Transverse colon (tissue), 4 donors: Measurements from ENCODE around the gene RANBP6. TPM values are rescaled to one million over a fixed set of nuclear protein-coding genes. Genes with fewer than 3 reads are reported as not detected.
"Not testable (repeated sequence)": the region's sequence is repeated elsewhere in the genome, so short reads cannot be mapped to it uniquely, and the experiment has no call there.

Source experiments
- DNase-seq: peaks from one replicate; pipeline ENCODE4 v3.0.0-alpha.2; 2019
- H3K27ac ChIP-seq, 4 donors: fragments of 200-600 bp; sonication (generic); 2 replicates each; pipeline ENCODE4 v1.5.1; 2016 to 2018; ENCODE audit warnings: inconsistent platforms in 4 of 4
- H3K27me3 ChIP-seq: fragments of 200-600 bp; sonication (generic); 2 replicates; pipeline ENCODE4 v1.5.1; 2017; ENCODE audit warnings: inconsistent platforms
- H3K36me3 ChIP-seq, 4 donors: fragments of 200-600 bp; sonication (generic); 2 replicates each; pipeline ENCODE4 v1.5.1; 2017 to 2019; ENCODE audit warnings: inconsistent platforms in 4 of 4
- H3K4me1 ChIP-seq, 4 donors: fragments of 200-600 bp; sonication (generic); 2 replicates each; pipeline ENCODE4 v1.5.1; 2017 to 2020; ENCODE audit warnings: inconsistent platforms in 4 of 4
- H3K4me3 ChIP-seq, 4 donors: fragments of 200-600 bp; sonication (generic); 1 replicate in 1 of 4; 2 replicates in 3 of 4; pipeline versions ENCODE4 v1.5.1 to v1.6.1; 2017 to 2019; ENCODE audit warnings: inconsistent platforms in 4 of 4
- H3K9me3 ChIP-seq, 2 donors: fragments of 200-600 bp; sonication (generic); 2 replicates each; pipeline ENCODE4 v1.5.1; 2017 to 2019; ENCODE audit warnings: inconsistent platforms in 2 of 2
- EP300 ChIP-seq: sonication (generic); formaldehyde crosslinking; IDR thresholded peaks from one replicate; pipeline ENCODE4 v1.6.1; 2017; ENCODE audit warnings: antibody characterized with exemption, low read depth
- POLR2A ChIP-seq: fragments of 450-650 bp; IDR thresholded peaks from one replicate; pipeline ENCODE4 v1.6.1; 2016; ENCODE audit warnings: antibody characterized with exemption, mild to moderate bottlenecking, moderate library complexity
- POLR2AphosphoS5 ChIP-seq, 3 donors: sonication (generic); formaldehyde crosslinking; IDR thresholded peaks; one replicate each; pipeline ENCODE4 v1.6.1; 2016; ENCODE audit warnings: antibody characterized with exemption in 3 of 3
- WGBS, 2 donors: methylation state at CpG; one replicate each; pipeline ENCODE4 v1.1.5; 2018; ENCODE audit warnings: low coverage in 1 of 2; 5-methylcytosine and 5-hydroxymethylcytosine counted together
- in situ Hi-C, 4 donors: fragments of 200-750 bp; cut with MboI; loops; one replicate each; pipeline versions ENCODE4 v1.15.0 to v1.15.1; 2017; ENCODE audit warnings: low sequenced_read_pairs in 3 of 4, low pct_ligation_motif_present in 1 of 4, low pct_unique_long_range_greater_than_20kb in 1 of 4
- intact Hi-C: fragments of 100-400 bp; cut with DNase I; formaldehyde crosslinking; loops from one replicate; pipeline ENCODE4 v1.15.1; 2023; ENCODE audit warnings: low total_unique reads
- total RNA-seq, 4 donors: library from RNA; depleted of rRNA; stranded (reverse); fragments of >200 nt; gene quantifications; one replicate each; pipeline ENCODE4 v1.1.0, GENCODE V29; 2016
- TF ChIP-seq, protein P1 (sequence below), 5 experiments: fragments of 200-600 bp in 3 of 5; fragments of 450-650 bp in 2 of 5; sonication (generic) in 3 of 5; IDR thresholded peaks; 1 replicate in 2 of 5; 2 replicates in 3 of 5; pipeline ENCODE4 v1.5.1; 2016 to 2017; ENCODE audit warnings: antibody characterized with exemption in 5 of 5, inconsistent platforms in 3 of 5, mild to moderate bottlenecking in 2 of 5, moderate library complexity in 1 of 5

Gene RANBP6
- 10 to 100 TPM in 1 of 4 donors, 1 to 10 TPM in 3; 8.6 to 19.8 (median 8.9) TPM for total RNA-seq

DNA sequence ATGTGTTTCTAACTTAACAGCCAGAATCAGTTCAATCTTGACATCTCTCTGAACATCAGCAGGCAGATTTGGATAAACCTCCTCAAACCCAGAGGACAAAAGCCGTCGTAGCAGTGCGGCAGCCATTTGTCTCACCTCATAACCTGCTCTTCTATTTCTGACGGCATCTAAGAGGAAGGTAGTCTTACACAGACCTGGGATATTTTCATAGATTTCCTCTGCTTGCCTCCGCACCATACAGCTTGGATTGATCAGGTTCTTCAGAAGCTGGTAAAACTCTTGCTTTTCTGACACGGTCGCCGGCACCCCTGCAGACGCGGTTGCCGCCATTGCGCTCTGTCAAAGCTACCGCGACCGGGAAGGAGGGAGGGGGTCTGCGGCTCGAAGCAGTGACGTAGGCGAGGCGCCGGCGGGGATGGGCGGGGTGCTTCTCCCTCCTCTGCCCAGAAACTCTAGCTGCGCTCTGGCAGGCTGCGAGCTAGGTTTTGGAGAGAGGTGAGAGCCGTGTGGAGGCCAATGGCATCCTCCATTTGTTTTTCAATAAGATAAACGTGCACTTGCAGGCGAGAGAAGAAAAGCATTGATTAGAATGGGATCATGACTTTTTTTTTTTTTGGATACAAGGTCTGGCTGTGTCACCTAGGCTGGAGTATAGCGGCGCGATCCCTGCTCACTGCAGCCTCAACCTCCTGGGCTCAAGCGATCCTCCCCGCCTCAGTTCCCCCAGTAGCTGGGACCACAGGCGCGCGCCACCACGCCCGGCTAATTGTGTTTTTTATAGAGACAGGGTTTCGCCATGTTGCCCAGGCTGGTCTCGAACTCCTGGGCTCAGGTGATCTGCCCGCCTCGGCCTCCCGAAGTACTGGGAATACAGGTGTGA lies at the start of gene RANBP6:
TSS of gene RANBP6 (minus strand) at position 347 of the 880 bp plus-strand sequence. CDS start at position 330, 17 bp downstream.
- H3K27me3 ChIP-seq: no peaks in the 10 kb centered on the region
- intact Hi-C loops (no loop called here), in situ Hi-C loops (loop anchor here in 1 of 4 donors (10.0 to 25.0 kb wide), 2 partner anchors 381 to 1328 kb away; partner anchors contain the start of gene CDC37L1)
- H3K36me3 ChIP-seq: no peaks in the 10 kb centered on the region
- H3K4me1 ChIP-seq: peaks cover 7 to 35% (median 11%) of the 10 kb centered on the region in 4 donors
- peak within 1 kb of the TSS; percentile 81 to 91 (median 88) for H3K27ac ChIP-seq
- no peak for TF ChIP-seq EP300
- TF ChIP-seq POLR2A: peak; percentile 75
- TF ChIP-seq, protein P1, sequence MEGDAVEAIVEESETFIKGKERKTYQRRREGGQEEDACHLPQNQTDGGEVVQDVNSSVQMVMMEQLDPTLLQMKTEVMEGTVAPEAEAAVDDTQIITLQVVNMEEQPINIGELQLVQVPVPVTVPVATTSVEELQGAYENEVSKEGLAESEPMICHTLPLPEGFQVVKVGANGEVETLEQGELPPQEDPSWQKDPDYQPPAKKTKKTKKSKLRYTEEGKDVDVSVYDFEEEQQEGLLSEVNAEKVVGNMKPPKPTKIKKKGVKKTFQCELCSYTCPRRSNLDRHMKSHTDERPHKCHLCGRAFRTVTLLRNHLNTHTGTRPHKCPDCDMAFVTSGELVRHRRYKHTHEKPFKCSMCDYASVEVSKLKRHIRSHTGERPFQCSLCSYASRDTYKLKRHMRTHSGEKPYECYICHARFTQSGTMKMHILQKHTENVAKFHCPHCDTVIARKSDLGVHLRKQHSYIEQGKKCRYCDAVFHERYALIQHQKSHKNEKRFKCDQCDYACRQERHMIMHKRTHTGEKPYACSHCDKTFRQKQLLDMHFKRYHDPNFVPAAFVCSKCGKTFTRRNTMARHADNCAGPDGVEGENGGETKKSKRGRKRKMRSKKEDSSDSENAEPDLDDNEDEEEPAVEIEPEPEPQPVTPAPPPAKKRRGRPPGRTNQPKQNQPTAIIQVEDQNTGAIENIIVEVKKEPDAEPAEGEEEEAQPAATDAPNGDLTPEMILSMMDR (IDR thresholded peaks at IDR 0.05): peak in 1 of 5 experiments; percentile 13
- TF ChIP-seq POLR2AphosphoS5 (IDR thresholded peaks at IDR 0.05): peak; percentile 84 to 87 (median 87)
- peak; percentile 94 for DNase-seq
- no peaks in the 10 kb centered on the region for H3K9me3 ChIP-seq
- 11 to 20% methylated on average over 4 to 41 of the region's 43 CpGs for WGBS, 2 donors
- peak within 1 kb of the TSS; percentile 51 to 75 (median 66) for H3K4me3 ChIP-seq

DNA sequence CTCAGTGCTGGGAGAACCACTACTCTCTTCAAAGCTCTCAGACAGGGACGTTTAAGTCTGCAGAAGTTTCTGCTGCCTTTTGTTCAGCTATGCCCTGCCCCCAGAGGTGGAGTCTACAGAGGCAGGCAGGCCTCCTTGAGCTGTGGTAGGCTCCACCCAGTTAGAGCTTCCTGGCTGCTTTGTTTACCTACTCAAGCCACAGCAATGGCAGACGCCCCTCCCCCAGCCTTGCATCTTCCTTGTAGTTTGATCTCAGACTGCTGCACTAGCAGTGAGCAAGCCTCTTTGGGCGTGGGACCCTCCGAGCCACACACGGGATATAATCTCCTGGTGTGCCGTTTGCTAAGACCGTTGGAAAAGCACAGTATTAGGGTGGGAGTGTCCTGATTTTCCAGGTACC lies 47.7 kb upstream of the RANBP6 start:
- H3K36me3 ChIP-seq, H3K9me3 ChIP-seq, DNase-seq, H3K27me3 ChIP-seq, H3K27ac ChIP-seq, intact Hi-C loops, H3K4me3 ChIP-seq, H3K4me1 ChIP-seq: not testable (repeated sequence)
- in situ Hi-C loops: loop anchor here in 1 of 4 donors (25.0 kb wide), 1 partner anchor 249 kb away; no protein-coding TSS in a partner anchor
- 76 to 91% methylated on average over 4 to 7 of the region's 7 CpGs for WGBS, 2 donors

DNA sequence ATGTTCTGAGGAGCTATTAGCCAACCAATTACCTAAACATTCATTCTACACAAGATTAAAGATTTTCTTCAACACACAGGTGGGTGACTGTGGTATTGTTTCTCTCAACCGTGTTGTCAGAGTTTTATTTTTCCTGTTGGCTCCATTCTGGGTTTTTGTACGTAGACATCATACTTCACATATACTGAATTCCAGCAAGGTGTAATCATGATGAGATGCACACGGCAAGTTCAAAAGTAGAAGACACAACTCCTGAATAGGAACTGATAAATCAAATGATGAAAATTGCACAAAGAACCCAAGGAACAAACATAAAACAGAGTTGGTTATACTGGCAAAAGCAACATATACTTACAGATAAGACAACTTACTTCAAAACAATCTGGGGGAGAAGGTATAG lies 40.2 kb upstream of the RANBP6 start:
- Histone ChIP-seq H3K4me1 (no peaks in the 10 kb centered on the region), H3K36me3 (no peaks in the 10 kb centered on the region), H3K4me3 (no peak overlapping the region), H3K27me3 (no peaks in the 10 kb centered on the region), H3K27ac (no peak overlapping the region), H3K9me3 (no peaks in the 10 kb centered on the region)
- TF ChIP-seq POLR2A (no peak), POLR2AphosphoS5 (IDR thresholded peaks at IDR 0.05) (no peak), EP300 (no peak)
- TF ChIP-seq, protein P1 (IDR thresholded peaks at IDR 0.05): no peak
- WGBS, 2 donors: 50 to 62% methylated on average over 3 of the region's 3 CpGs
- in situ Hi-C loops (loop anchor here in 3 of 4 donors (10.0 to 25.0 kb wide), 3 partner anchors 161 to 257 kb away; partner anchors contain the start of gene MLANA (in 1 of the 3)), intact Hi-C loops (loop anchor here (10.0 kb wide), 1 partner anchor 171 kb away; no protein-coding TSS in a partner anchor)
- DNase-seq: no peak

DNA sequence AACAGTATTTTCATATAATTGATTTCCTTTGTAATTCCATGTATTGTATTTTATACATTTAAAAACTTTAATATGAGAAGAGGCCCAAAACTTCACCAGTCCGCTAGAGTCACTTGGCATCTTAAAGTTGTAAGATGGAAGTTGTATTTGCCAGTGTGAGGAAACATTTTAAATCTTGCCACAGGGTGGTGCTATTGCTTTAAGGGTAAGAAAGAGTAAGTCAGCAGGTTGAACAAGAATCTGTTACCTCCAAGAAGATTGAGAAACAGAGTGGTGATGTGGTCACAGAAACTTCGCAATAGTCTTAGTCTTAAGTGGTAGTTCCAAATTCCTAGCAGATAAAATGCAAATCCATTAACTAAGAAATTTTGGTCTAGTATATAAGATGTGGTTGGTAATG lies 39.8 kb upstream of the RANBP6 start:
- Histone ChIP-seq H3K9me3 (no peaks in the 10 kb centered on the region), H3K4me1 (no peaks in the 10 kb centered on the region), H3K27ac (no peak overlapping the region), H3K27me3 (no peaks in the 10 kb centered on the region), H3K4me3 (no peak overlapping the region), H3K36me3 (no peaks in the 10 kb centered on the region)
- intact Hi-C loops: loop anchor here (10.0 kb wide), 1 partner anchor 170 kb away; no protein-coding TSS in a partner anchor
- TF ChIP-seq POLR2AphosphoS5 (IDR thresholded peaks at IDR 0.05) (no peak), POLR2A (no peak), EP300 (no peak)
- TF ChIP-seq, protein P1 (IDR thresholded peaks at IDR 0.05): peak; percentile 50 to 62 (median 52)
- WGBS, 2 donors: 22 to 28% methylated on average over 2 of the region's 2 CpGs
- DNase-seq: peak; percentile 22
- in situ Hi-C loops: loop anchor here in 3 of 4 donors (10.0 to 25.0 kb wide), 3 partner anchors 160 to 257 kb away; partner anchors contain the start of gene MLANA (in 1 of the 3)
